Measurements from ENCODE around the gene METAP1D.
"Not testable (repeated sequence)": the region's sequence is repeated elsewhere in the genome, so short reads cannot be mapped to it uniquely, and the experiment has no call there.

METAP1D gene

GRCh38 chr2:171999604-172000469, at the start of gene METAP1D:
METAP1D (plus strand) TSS chr2:171999953; CDS start chr2:171999970, 17 bp downstream.
- peak; percentile 89 for DNase-seq (ENCODE audit: low read depth in 2 of 2)

DNA sequence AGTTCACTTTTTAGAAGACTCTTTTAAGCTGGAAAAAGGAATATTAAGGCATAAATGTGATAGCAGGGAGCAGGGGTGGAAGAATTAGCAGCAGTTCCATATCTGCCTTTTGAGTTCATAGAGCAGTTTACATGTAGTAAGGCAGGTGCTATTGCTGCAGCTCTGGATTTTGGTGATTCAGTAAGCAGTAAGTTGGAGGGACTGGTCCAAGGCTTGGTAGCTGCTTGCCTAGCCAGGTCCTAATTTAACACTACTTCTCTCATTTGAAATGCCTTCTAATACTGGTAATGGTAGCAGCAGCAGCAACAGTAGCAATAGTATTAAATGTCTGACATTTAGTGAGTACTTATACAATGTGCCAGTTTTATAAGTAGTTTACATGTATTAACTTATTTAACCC, 47.5 kb upstream of the METAP1D start:
- no peak for DNase-seq (ENCODE audit: low read depth in 2 of 2)

- DNase-seq (ENCODE audit: low read depth in 2 of 2): no peak
Measured at GRCh38 chr2:171952748-171953147, 47.0 kb upstream of the METAP1D start.

DNA sequence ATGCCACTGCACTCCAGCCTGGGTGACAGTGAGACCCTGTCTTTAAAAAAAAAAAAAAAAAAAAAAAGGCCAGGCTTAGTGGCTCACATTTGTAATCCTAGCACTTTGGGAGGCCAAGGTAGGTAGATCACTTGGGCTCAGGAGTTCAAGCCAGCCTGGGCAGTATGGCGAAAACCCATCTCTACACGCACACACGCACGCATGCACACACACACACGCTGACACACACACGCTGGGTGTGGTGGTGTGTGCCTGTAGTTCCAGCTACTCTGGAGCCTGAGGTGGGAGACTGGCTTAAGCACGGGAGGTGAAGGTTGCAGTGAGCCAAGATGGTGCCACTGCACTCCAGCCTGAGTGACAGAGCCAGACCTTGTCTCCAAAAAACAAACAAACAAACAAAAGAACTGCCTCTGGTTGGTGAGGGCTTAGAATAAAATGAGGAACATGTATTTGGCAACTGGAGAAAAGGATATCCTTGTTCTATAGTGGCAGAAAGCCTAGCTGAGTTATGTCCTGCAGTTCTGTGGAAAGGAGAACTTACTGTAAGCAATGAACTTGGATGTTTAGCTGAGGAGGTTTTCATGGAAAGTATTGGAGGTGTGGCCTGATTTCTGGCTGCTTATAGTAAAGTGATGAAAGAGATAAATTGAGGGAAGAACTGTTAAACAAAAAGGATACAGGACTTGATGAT, 43.5 kb upstream of the METAP1D start:
- DNase-seq (ENCODE audit: low read depth in 2 of 2): no peak

DNA sequence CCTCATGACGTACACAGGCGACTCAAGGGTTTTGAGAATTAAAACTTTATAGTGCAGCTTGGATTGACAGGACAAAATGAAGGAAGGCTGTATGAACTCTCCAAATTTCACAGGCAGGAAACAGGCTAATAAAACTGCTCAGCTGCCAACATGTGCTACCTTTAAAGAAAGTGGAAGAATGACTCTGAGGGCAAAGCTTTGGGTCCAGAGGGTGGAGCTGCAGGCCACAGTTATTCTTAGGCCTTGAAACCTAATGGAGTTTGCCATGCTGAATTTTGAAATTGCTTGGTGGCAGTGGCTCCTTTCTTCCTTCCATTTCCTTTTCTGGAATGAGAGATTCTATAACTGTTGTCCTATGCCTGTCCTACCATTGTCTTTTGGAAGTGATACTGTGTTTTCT, 42.7 kb upstream of the METAP1D start:
- no peak for DNase-seq (ENCODE audit: low read depth in 2 of 2)

GRCh38 chr2:171958475-171958874, 41.3 kb upstream of the METAP1D start:
- no peak for DNase-seq (ENCODE audit: low read depth in 2 of 2)

- DNase-seq (ENCODE audit: low read depth in 2 of 2): no peak
Measured at GRCh38 chr2:171959998-171960397, 39.8 kb upstream of the METAP1D start.

DNA sequence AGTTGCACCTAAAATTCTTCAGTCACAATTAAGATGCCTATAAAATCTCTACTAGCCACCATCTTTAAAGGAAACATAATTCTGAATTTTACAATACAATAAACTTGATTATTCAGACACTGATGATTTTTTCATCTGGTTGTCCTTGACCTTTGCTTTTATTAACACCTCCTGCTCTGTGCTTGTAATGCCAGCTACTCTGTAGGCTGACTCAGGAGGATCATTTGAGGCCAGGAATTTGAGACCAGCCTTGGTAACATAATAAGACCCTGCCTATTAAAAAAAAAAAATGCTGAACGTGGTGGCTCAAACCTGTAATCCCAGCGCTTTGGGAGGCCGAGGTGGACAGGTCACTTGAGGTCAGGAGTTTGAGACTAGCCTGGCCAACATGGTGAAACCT, 39.2 kb upstream of the METAP1D start:
- DNase-seq (ENCODE audit: low read depth in 2 of 2): no peak

DNA sequence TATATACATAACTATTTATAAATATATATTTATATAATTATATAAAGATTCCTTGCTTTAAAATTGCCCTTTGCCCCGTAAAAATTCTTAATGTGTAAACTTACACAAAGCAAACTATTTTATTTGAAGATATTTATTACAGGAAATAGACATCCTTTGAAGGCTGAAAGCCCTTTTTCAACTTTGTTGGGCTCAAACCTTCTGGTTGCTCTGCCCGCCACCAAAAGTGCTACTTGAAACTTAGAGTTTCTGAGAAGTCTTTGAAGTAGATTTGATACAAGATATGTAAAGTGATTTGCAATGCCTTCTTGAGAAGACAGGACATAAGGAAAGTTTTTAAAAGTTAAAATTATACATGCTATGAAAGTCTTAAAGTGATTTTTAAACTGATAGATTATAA, 36.6 kb upstream of the METAP1D start:
- no peak for DNase-seq (ENCODE audit: low read depth in 2 of 2)

DNA sequence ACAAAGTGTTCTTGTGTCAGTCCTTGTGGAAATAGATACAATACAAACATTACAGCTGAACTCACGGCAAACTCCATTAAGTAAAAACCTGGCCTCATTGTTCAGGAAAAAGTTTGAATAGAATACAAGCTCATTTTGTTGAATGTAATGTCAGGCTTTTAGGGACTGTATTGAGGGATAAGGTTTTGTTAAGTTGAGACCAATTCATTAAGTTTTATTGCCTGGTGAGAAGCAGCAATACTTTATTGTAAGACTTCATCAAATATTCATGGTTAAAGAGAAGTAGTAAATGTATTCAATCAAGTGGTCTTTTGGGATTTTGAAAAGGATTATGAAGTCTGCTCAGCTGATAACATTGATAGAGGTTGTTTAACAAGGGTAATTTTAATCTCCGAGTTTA, 35.4 kb upstream of the METAP1D start:
- no peak for DNase-seq (ENCODE audit: low read depth in 2 of 2)

- no peak for DNase-seq (ENCODE audit: low read depth in 2 of 2)
Measured at GRCh38 chr2:171965238-171965637, 34.5 kb upstream of the METAP1D start.

GRCh38 chr2:171965661-171966060, 34.1 kb upstream of the METAP1D start:
- DNase-seq (ENCODE audit: low read depth in 2 of 2): no peak

DNA sequence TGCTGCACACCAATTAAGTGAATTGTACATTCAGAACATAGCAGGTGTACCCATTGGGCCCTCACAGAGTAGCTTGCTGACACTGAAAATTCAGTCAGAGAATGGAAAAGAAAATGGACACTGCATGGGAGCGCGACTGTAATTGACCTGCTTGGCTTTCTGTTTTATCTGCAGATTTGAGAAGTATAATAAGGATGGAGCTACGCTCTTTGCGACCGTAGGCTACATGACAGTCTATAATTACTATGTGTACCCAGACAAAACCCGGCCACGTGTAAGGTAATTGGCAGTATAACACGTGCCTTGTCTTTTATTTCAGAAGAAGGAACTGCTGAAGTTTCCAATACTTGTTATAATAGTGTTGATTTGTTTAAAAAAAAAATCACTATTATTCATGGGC, 33.5 kb upstream of the METAP1D start:
- DNase-seq (ENCODE audit: low read depth in 2 of 2): no peak

- no peak for DNase-seq (ENCODE audit: low read depth in 2 of 2)
Measured at GRCh38 chr2:171966688-171967087, 33.1 kb upstream of the METAP1D start.

DNA sequence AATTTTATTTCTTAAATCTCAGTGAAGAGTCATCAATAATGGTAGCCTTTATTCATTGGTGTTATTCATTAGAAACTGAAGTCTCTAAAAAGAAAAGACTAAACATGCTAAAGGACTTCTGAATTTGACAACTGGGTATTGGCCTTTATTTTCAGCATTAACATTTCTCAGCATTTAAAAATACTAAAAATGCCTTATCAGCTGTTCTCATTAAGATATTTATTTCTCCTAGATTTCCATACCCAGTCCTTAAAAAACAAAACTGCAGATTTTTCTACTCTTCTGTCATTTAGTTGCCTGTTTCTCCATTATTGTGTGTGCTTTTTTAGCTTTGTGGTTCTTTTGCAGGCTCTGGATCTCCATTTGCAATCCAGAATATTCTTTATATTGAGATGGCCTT, 31.2 kb upstream of the METAP1D start:
- DNase-seq (ENCODE audit: low read depth in 2 of 2): no peak

DNA sequence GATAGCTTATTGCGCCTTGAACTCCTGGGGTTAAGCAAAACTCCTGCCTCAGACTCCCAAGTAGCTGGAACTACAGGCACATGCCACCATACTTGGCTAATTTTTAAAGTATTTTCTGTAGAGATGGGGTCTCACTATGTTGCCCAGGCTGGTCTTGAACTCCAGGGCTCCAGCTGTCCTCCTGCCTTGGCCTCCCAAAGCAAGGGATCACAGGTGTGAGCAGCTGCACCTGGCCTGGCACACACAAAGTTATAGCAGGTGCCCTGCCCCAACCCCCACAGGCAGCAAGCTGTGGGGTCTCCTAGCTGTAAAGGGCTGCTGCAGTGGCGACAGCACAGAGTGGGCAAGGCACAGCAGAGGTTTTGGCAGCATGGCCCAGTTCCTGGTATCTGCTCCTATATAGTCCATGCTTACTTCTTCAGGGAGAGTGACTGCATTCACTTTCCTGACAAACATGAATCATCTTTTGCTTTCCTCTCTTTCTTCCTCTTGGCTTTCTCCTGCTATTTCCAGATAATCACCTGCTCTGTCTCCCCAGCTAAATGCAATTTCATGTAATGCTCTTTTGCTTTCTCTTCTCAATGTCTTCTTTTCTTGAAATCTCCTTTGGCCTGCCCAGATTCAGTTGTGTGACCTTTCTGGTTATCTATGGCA, 27.3 kb upstream of the METAP1D start:
- no peak for DNase-seq (ENCODE audit: low read depth in 2 of 2)

- DNase-seq (ENCODE audit: low read depth in 2 of 2): no peak
Measured at GRCh38 chr2:171979103-171979502, 20.6 kb upstream of the METAP1D start.

DNA sequence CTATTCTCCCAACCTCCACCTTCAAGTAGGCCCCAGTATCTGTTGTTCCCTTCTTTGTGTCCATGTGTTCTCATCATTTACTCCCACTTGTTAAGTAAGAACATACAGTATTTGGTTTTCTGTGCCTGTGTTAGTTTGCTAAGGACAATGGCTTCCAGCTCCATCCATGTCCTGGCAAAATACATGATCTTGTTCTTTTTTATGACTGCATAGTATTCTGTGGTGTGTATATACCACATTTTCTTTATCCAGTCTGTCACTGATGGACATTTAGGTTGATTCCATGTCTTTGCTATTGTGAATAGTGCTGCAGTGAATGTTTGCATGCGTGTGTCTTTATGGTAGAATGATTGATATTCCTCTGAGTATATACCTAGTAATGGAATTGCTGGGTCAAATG, 15.8 kb upstream of the METAP1D start:
- DNase-seq (ENCODE audit: low read depth in 2 of 2): not testable (repeated sequence)

- no peak for DNase-seq (ENCODE audit: low read depth in 2 of 2)
Measured at GRCh38 chr2:171985076-171985475, 14.7 kb upstream of the METAP1D start.

GRCh38 chr2:171986778-171987177, 13.0 kb upstream of the METAP1D start:
- DNase-seq (ENCODE audit: low read depth in 2 of 2): no peak

DNA sequence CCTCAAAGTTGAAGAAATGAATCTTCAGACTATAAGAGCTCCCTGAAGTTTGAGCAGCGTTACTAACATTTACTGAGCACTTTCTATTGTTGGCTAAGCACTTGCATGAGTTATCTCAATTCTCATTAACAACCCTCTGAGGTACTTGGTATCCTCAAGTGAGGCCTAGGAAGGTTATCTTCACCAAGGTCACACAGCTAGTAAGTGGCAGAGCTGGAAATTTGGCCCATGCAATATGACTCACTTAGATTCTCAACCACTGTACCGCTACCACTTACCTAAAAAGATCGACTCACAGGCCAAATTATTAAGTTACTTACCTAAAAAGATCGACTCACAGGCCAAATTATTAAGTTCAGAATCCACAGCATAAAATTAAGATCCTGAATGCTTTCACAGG, 8.7 kb upstream of the METAP1D start:
- DNase-seq (ENCODE audit: low read depth in 2 of 2): no peak

DNA sequence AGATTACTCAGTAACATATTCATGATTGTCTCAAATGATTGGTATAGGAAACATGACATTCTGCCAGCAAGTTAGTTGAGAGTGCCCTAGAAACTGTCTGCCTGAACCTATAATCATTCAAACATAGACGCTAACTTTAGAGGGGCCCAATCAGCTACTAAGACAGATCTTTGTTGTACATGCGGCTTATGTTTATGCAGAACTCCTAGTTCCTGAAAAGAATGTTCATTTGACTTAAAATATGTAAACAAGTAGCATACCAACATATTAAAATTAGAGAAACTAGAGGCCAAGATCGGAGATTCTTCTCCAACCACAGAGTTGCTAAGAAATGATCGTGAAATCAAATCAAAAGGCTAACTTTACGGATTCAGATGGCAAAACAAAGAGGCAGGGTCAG, 4.2 kb upstream of the METAP1D start:
- no peak for DNase-seq (ENCODE audit: low read depth in 2 of 2)

- DNase-seq (ENCODE audit: low read depth in 2 of 2): no peak
Measured at GRCh38 chr2:171996021-171996420, 3.7 kb upstream of the METAP1D start.
